ENCODE data around the gene UBE2H.
"Not testable (repeated sequence)": the region's sequence is repeated elsewhere in the genome, so short reads cannot be mapped to it uniquely, and the experiment has no call there.

Gene UBE2H

DNA sequence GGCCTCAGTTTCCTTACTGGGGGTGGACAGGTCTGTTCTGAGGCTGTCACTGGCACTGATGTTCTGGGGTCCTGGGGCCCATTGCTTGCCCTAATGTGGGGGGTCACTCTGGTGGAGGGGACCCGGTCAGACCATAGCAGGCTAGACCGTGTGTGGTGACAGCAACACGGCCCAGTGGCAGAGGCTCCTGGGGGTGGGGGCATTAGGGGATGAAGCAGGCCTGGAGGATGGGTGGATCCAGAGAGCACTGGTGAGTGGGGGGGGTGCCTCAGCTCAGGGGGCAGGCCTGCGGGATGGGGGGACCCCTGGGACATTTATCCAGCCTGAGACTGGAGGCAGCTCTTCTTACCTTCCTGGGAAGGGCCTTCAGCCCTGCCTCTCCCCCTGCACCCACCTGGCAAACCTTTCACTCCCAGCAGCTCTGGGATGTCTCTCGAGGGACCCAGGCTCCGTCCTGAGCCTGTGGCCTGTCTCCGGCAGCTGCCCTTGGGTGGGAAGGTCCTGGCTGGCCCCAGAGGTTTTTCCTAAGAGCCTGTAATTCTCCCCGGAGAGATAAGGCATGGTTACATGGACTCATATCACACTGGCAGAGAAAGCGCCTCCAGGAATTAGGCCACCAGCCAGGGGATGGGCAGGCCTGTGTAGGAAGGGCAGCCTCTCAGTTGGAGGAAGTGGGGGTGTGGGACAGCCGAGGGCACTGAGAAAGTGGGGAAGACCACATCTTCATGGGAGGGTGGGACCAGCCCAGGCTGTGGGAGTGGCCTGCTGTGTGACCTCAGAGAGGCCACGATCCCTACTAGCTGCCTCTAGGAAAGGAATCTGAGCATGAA, 147.7 kb downstream of the UBE2H start:
- no peak for DNase-seq

DNA sequence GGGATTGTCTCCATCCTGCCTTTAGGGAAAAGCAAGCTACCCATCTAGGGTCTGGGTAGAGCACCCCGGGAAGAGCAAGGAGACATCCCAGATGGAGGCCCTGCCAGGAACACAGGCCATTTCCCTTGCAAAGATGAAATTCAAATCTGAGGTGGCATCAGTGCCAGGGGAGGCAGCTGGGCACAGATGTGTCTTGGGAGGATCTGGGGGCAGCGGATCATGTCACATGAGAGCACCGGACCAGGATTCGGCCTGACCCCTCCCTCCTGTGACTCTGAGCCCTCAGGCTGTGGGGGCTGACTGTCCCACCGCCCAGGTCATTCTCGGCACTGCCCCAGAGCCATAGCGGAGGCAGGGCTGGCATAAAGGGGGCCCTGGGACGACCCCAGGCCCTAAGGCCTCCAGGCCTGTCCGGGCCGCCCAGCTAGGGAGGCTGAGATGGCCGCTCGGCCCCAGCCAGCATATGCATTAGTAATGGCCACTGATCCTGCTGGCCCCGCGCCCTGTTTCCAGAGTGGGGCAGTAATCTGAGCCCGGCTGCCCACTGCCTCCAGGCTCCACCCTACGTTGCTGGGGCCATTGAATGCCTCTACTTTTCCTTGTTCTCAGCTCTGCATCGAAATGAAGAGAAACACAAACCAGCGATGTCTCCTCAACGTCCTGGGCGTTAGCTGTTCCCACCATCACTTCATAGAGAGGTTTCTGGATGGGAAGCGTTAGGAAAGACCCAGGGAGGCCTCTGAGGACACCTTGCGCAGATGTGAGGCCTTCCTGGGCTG, 148.5 kb downstream of the UBE2H start:
- no peak for DNase-seq

- no peak for DNase-seq
Observed at GRCh38 chr7:129803546-129804081, 149.1 kb downstream of the UBE2H start.

- no peak for DNase-seq
Observed at GRCh38 chr7:129801882-129802281, 150.9 kb downstream of the UBE2H start.

- DNase-seq: no peak
Observed at GRCh38 chr7:129800901-129801300, 151.9 kb downstream of the UBE2H start.

- no peak for DNase-seq
Observed at GRCh38 chr7:129799350-129799955, 153.3 kb downstream of the UBE2H start.

DNA sequence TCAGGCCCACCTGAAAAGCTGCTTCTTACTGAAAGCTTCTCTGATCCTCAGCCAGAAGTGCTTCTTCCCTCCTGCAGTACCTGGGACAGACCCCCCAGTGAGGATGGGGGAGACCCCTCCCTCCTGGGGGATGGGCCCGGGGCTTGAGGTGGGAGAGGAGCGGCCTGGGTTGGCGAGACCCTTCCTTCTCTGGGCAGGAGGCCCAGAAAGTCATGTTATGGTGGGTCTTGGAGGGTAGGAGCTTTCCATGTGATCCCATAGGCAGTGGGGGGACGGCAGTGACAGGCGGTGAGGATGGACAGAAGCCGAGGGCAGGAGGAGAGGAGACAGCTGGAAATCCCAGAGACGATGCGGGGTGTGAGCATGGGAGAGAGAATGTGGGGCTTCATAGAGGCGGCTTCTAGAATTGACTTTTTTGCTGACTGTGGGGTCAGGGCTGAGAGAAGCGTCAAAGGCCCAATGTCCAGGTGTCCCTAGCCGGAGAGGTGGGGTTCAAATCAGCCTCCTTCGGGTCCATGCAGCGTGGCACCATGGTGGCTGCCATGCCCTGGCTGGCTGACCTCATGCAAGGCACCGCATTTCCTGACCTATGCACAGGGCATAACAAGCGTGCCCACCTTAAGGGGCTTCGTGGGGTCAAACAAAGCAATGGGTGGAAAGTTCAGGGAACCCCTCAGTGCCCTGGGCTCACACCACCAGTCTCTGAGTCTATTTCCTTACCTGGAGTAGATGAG, 154.0 kb downstream of the UBE2H start:
- DNase-seq: no peak

DNA sequence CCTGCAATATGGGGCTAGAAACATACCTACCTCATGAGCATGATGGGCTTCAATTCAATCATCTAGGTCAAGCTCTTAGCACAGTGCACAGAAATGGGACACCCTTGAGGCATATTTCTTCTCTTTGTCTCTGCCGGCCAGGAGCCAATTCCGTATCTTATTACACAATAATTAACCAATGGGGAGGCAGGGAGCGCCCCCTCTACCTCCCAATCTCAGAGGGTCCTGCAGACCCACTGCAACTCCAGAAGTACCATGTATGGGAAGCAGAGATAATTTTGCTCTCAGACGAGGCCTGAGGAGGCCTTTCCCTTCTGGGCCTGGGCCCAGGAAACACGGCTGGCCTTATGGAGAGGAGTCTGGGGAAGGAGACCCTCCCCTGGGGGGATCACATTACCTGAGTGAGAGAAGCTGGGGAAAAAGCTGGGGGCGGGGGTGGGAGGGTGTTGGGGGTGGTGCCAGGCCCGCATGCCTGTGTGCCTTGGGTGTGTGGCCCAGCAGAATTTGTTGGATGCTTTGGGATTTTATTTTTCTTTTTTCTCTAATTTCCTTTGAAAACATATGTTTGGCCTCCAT, 155.5 kb downstream of the UBE2H start:
- no peak for DNase-seq

GRCh38 chr7:129796186-129796775, 156.5 kb downstream of the UBE2H start:
- DNase-seq: no peak

DNA sequence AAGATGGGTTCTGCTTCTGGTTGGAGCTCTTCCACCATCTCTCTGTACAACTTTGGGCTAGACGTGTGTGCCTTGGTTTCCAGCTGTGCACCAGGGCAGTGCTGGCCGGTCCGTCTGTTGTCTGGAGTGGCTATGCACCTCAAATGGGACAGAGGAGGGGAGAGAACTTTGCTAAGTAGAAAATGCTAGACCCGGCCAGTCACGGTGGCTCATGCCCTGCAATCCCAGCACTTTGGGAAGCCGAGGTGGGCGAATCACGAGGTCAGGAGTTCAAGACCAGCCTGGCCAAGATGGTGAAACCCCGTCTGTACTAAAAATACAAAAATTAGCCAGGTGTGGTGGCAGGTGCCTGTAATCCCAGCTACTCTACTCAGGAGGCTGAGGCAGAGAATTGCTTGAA, 158.3 kb downstream of the UBE2H start:
- not testable (repeated sequence) for DNase-seq

- DNase-seq: no peak
Observed at GRCh38 chr7:129793506-129794310, 159.1 kb downstream of the UBE2H start.

GRCh38 chr7:129792721-129793120, 160.0 kb downstream of the UBE2H start:
- DNase-seq: no peak

DNA sequence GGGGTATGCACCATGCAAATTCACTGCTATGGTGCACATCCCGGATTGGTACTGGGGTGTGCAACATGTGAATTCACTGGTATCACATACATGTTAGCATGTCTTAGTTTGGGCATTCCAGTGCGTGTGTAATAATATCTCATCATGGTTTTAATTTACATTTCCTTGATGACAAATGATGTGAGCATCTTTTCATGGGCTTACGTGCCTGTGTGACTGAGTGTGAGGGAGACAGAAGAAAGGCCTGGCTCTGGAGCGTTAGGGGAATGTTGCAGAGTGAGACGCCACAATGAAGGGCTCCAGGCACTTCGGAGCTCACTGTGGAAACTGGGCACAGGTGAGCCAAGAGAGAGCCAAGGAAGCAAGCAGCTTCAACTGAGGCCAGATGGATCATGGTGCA, 162.6 kb downstream of the UBE2H start:
- no peak for DNase-seq

DNA sequence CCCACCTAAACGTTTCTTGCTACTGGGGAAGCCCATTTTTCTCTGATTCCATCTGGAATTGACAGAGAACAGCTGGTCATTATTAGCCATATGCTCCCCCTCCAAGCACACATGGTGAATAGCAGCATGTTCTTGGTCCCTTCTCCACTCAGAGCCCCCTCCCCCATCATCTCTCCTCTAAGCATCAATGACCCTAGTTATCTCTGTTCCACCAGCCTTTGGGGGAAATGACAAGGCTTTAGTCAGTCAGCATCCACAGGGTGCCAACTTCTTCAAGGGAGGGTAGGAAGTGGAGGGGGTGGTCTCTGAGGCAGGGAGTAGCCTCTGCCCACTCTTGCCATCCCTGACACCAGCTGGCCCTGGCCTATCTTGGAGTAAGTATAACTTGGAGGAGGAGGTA, 163.1 kb downstream of the UBE2H start:
- peak; percentile 26 for DNase-seq

DNA sequence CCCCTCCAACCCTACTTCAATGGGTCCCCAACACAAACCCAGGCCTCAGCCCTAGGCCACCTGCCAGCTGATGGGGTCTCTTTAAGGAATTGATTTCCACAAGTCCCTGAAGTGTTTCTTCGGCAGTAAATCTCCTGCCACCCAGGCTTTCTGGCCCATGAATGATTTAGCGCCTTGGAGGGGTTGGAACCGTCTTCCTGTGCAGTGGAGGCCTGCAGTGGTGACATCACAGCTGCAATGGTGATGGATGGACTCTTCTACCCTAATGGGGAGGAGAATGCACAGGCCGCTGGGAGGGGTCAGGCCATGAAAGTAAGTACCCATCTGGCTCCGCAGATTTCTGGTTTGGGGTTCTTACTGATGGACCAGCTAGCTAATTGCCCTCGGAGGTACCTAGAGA, 163.8 kb downstream of the UBE2H start:
- DNase-seq: no peak

- peak; percentile 44 for DNase-seq
Observed at GRCh38 chr7:129786825-129787563, 165.8 kb downstream of the UBE2H start.

DNA sequence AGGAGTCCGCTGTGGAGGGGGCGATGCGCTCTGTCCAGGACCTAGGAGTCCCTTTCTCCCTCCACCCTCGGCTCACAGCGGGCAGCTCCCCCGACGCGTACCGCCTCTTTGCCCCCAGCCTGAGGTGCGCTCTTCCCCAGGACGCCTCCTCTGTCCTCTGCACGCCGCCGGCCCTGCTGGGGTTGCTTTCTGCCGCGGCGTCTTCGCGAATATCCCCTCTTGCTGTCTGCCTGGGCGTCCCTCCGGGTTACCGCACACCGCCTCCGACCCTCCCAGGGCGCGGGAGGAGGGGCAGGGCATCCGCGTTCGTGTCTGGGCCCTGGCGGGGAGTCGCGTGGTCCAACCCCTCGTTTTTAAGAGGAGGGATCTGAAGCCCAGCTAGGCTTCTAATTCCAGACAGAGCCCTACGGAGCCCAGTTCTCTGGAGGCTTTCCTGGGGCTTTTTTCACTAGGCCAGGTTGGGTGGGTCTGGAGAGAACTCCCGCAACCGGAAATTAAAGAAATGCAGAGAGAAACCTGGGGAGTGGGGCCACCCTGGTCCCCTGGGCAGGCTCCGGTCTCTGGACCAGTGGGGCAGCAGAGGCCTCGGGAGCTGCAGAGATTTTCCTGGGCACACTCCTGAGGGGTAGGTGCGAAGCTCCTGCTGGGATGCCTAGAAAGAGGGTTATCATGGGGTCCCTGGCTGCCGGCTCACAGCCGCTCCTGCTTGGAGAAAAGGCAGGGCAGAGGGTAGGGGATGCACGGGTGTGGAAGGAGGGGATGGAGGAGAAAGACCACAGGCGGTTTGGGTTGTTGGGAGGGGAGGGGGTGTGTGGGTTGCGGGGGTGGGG, 166.9 kb downstream of the UBE2H start:
- DNase-seq: no peak

DNA sequence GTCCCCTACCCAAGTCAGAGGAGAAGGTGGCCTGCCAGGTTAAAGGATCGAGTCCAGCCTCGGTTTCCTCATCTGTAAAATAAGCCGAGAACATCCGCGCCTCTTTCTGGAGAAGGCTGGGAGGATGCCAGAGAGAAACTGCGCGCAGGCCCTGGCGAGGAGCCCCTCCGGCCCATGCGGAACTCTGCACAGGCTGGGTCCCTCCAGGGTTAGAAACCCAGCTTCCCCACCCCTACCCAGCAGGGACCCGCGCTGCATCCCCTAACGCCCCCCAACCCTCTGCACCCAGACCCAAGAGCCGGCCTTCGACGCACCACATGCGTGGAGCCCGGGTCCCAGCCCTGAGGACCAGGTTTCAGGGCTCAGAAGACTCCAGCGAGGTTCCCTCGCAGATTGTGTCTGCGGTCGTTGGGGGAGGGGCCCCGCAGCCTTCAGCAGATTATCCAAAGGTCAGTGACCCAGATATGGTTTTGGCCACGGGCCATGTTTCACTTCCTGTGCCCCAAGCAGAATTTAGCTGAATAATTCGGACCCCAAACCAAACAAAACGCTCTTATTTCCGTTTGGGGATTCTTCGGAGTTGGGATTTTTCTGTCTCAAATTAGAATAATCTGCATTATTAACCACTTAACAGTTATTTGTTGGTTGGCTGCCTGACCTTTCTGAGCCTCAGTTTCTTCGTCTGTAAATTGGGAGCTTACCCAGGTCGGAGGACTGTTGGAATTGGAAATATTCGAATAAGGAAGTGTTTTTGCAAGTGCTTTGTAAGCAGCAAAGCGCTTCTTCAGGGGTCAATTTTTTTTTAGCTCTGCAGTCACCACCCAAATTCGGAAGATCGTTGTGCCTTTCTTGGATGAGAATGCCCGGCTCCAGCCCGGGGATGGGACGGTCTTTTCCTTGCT, 167.7 kb downstream of the UBE2H start:
- no peak for DNase-seq

GRCh38 chr7:129784437-129784782, 168.3 kb downstream of the UBE2H start:
- DNase-seq: no peak
